Hematopoietic multipotent progenitor cell treated with erythropoietin and hydrocortisone succinate and interleukin-3 and kit ligand, for 17 days (in vitro differentiated cells): ENCODE measurements around the gene TRIM39.
"Not testable (repeated sequence)": the region's sequence is repeated elsewhere in the genome, so short reads cannot be mapped to it uniquely, and the experiment has no call there.

Experiments used
- DNase-seq: peaks from one replicate; pipeline ENCODE4 v3.0.0-alpha.2; 2015; ENCODE audit warnings: low spot score

Gene TRIM39

GRCh38 chr6:30363459-30363858, 36.7 kb downstream of the TRIM39 start:
- DNase-seq: no peak

- no peak for DNase-seq
These were observed 37.9 kb downstream of the TRIM39 start for GRCh38 chr6:30364591-30364990.

- DNase-seq: not testable (repeated sequence)
These were observed 42.6 kb downstream of the TRIM39 start for GRCh38 chr6:30369280-30369679.

GRCh38 chr6:30378290-30378937, 51.7 kb downstream of the TRIM39 start:
- no peak for DNase-seq

- DNase-seq: no peak
These were observed 53.7 kb downstream of the TRIM39 start for GRCh38 chr6:30380464-30380863.

GRCh38 chr6:30386166-30386565, 59.4 kb downstream of the TRIM39 start:
- DNase-seq: no peak

- no peak for DNase-seq
These were observed 64.5 kb downstream of the TRIM39 start for GRCh38 chr6:30391240-30391639.
